Suppressor macrophage (primary cell): ENCODE data around the gene PM20D2.

ENCODE experiments used
- DNase-seq, 4 experiments: peaks; one replicate each; pipeline ENCODE4 v3.0.0-alpha.2; 2020 to 2022

The PM20D2 gene

GRCh38 chr6:89145091-89145955, 532 bp upstream of the PM20D2 start:
- DNase-seq, result peak; percentile 19 to 31 (median 26)

DNA sequence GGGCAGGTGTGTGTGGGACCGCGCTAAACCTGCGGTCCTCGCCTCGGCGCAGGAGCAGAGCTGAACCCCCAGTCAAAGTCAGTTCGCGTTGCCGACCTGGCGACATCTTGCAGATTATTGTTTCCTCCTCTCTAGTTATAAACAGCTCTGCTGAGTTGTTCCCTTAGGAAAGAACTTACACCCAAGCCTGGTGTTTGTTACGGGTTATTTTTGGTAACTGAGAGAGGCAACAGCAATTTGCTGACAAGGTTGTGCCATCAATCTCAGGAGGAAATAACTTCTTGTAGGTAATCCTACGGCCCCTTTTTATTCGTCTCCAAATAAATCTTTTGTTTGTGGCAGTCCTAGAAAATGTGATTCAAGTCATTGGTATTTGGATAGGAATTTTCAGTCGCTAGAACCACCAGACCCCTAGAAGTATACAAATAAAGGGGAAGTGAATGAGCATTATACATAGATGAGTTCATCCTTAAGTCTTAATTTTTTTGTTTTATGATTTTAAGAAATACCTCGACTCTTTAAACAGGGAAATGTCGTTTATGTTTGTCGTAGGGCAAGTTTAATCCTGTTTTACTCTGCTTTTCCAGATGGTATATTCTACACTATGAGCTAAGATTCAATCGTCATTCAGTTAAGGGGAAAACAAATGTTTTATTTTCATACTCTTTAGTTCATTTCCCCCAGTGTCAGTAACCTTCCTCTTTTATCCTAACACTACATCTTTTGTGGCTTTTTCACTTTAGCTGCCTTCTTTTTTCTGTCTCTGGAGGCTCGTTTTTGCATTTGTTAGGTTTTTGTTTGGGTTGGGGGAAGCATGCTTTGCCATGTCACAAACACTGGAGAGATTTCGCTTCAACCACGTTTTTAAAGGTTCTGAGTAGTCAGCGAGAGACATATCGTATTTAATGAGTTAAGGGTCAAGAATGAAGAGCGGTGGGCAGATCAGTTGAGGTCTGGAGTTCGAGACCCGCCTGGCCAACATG, 1.2 kb downstream of the PM20D2 start:
- DNase-seq, result peak; percentile 14 to 36 (median 26)

- DNase-seq, result peak in 3 of 4 experiments; percentile 22 to 43 (median 23)
These were observed 2.3 kb downstream of the PM20D2 start for GRCh38 chr6:89148016-89148750.

- DNase-seq, result no peak
These were observed 8.3 kb downstream of the PM20D2 start for GRCh38 chr6:89154131-89154530.

- DNase-seq, result no peak
These were observed 14.7 kb downstream of the PM20D2 start for GRCh38 chr6:89160331-89161092.

DNA sequence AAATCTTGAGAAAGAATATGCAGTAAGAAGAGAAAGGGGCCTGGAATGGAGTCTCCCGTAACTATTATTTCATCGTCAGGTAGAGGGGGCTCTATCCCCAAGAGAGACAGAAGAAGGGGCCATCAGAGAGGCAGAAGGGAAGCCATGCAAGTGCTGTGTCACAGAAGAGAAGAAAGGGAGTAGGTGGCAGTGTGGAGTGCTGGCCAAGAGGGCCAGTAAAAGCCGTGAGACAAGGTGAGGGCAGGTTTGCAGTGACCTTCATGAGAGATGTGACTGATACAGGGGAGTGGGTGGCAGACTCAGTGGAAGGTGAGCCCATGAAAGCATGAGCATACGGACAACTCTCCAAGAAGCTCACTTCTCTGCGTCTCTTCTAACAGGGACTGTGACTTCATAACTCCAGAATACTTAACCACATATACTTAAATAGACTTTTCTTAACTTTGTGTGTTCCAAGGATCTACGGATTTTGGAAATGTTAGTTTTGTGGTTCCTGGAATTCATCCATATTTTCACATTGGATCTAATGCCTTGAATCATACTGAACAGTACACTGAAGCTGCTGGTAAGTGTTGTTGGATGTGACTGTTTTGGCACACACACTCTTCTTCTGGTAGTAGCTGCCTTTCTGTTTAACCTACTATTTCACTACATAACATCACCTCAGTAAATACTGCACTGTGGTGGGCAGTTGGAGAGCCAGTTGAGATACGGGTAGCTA, 15.6 kb downstream of the PM20D2 start:
- no peak for DNase-seq

GRCh38 chr6:89162047-89162371, 16.2 kb downstream of the PM20D2 start:
- no peak for DNase-seq

DNA sequence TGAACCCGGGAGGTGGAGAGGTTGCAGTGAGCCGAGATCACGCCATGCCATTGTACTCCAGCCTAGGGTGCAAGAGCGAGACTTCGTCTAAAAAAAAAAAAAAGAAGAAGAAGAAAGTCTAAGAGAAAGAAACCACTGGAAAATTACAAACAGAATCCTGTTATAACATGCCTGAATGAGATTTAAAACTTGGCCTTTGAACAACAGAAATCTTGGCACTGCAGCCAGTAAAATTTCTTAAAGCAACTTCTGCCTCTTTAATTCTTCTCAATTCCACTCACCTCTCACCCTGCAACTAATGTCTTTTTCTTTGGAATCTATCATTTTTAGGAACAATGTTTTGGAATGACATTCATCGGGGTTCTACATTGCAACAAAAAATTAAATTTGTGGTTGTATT, 26.3 kb downstream of the PM20D2 start:
- DNase-seq, result no peak

- DNase-seq, result no peak
These were observed 27.8 kb downstream of the PM20D2 start for GRCh38 chr6:89173634-89174033.

DNA sequence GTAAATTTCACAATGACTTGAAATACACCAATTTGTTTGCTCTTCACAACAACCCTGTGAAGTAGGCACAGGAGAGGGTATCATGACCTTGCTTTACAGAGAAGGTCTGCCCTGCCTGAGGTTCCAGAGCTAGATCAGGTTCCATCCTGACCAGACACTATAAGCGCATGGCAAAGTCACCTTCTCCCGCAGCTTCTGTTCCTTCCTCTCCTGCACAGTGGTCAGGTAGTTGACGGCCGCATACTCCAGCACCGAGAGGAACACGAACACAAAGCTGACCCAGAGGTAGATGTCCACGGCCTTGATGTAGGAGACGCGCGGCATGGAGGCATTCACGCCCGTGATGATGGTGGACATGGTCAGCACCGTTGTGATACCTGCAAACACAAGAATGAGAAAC, 34.3 kb downstream of the PM20D2 start:
- DNase-seq, result no peak

- no peak for DNase-seq
These were observed 35.1 kb downstream of the PM20D2 start for GRCh38 chr6:89180971-89181370.

- DNase-seq, result no peak
These were observed 37.4 kb downstream of the PM20D2 start for GRCh38 chr6:89183294-89183693.

DNA sequence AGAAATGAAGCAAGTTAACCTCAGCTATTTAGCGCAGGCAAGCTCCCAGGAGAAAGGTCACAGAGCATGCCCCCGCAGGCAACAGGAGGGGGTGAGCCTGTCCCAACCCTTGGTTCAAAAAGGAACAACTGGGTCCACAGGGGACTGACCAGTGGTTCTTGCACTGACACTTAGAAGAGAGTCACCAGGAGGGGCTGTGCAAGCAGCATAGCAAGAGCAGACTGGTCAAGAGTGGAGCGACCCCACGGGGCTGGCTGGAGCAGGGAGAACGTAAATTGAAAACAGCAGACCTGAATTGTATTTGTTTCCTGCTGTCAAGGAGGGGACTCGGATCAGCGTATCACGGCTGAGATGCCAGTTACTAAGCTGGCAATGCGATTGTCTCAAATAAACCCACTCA, 38.5 kb downstream of the PM20D2 start:
- no peak for DNase-seq

DNA sequence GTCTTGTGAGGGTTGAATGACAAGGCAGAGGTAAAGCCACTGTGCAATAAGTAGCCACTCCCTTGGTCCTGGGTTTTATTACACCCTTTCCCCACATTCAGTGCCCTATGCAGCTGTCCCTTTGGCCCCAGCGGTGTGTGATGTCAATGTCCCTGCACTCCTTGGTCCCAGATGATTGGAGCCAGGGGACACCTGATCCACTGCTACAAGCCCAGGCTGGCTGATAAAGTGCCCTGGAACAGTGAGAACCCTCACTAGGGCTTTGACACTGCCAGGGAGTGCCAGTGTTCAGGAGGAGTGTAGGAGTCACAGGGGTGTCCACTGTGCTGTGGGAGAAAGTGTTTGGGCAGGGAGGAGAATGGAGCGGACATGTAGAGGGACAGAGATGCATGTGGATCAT, 40.9 kb downstream of the PM20D2 start:
- no peak for DNase-seq

DNA sequence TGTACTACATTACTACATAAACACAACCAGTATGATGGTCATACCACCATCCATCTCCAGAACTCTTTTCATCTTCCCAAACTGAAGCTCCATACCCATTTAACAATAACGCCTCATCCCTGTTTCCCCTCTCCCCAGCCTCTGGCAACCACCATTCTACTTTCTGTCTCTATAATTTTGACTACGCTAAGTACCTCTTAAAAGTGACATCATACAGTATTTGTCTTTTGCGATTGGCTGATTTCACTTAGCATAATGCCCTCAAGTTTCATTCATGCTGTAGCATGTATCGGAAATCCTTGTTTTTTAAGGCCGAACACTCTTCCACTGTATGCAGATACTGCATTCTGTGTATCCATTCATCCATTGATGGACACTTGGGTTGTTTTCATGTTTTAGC, 41.6 kb downstream of the PM20D2 start:
- DNase-seq, result no peak

DNA sequence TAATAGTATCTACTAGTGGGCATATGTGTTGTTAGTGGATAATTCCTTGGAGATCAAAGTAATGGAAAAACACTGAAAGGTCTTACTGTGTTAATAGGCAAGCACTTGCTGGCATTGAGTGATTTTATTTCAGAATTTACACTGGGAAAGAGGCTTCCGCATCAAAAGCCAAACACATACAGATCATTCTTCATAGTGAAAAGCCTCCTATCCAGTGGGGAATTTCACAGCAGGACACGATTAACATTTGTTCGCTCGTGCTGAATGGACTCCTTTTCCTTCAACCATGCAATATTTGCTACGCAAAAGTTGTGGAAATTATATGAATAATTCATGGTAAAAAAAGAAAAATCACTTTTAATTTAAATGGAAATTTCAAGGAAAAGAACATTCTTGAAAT, 44.9 kb downstream of the PM20D2 start:
- DNase-seq, result no peak

DNA sequence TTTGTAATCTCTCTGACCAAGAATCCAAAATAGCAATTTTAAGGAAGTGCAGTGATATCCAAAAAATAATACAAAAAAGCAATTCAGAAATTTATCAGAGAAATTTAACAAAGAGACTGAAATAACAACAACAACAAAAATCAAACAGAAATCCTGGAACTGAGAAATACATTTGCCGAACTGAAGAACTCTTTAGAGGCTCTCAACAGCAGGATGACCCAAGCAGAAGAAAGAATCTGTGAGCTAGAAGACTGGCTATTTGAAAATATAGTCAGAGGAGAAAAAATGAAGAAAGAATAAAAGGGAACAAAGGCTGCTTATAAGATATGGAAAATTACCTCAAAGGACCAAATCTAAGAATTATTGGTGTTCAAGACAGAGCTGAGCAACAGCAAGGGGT, 48.7 kb downstream of the PM20D2 start:
- no peak for DNase-seq

- DNase-seq, result no peak
These were observed 51.3 kb downstream of the PM20D2 start for GRCh38 chr6:89197141-89197540.

GRCh38 chr6:89198235-89198634, 52.4 kb downstream of the PM20D2 start:
- DNase-seq, result no peak

DNA sequence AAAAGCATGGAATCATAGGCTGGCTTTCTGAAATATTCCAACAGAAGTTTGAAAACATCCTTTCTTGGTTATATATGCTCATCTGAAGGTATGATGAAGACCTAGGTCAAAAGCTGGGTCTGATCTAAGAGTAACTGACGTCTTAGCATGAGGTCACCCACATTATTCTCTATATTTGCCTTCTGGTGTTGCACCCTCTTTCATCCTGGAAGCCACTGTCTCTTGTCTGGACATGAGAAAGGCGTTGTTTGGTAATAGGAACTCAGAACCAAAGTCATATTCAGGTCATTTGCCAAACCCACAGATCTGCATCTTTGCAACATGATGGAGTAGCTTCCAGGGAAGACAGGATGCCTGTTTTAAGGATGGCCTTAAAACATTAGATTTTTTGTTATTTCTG, 53.7 kb downstream of the PM20D2 start:
- DNase-seq, result no peak

- DNase-seq, result no peak
These were observed 54.9 kb downstream of the PM20D2 start for GRCh38 chr6:89200706-89201215.
